Osteocyte (in vitro differentiated cells): ENCODE data around the gene MAMLD1. TPM values are rescaled to one million over a fixed set of nuclear protein-coding genes. Genes with fewer than 3 reads are reported as not detected.
A peak's percentile ranks its signal among the peaks of the same experiment; 100 is the strongest.

Experiments
- DNase-seq: peaks from one replicate; pipeline ENCODE4 v3.0.0; 2021; ENCODE audit warnings: mixed read lengths; ENCODE audit not compliant: unreplicated experiment; ENCODE audit errors: extremely low spot score
- H3K27ac Mint-ChIP-seq: one replicate; pipeline ENCODE4 v1.8.0; 2021; ENCODE audit warnings: mild to moderate bottlenecking, mixed read lengths; ENCODE audit not compliant: unreplicated experiment
- H3K27me3 Mint-ChIP-seq: one replicate; pipeline ENCODE4 v1.8.0; 2021; ENCODE audit warnings: mixed read lengths; ENCODE audit not compliant: unreplicated experiment
- H3K36me3 Mint-ChIP-seq: one replicate; pipeline ENCODE4 v1.8.0; 2021; ENCODE audit warnings: mixed read lengths; ENCODE audit not compliant: unreplicated experiment
- H3K4me1 Mint-ChIP-seq: one replicate; pipeline ENCODE4 v1.8.0; 2021; ENCODE audit warnings: mixed read lengths; ENCODE audit not compliant: unreplicated experiment
- H3K4me3 Mint-ChIP-seq: one replicate; pipeline ENCODE4 v1.8.0; 2021; ENCODE audit warnings: mild to moderate bottlenecking, moderate library complexity, mixed read lengths; ENCODE audit not compliant: unreplicated experiment
- H3K9me3 Mint-ChIP-seq: one replicate; pipeline ENCODE4 v1.8.0; 2021; ENCODE audit warnings: mixed read lengths; ENCODE audit not compliant: unreplicated experiment
- total RNA-seq: library from RNA; stranded (reverse); gene quantifications from 2 replicates; pipeline ENCODE4 v1.2.1, GENCODE V29; 2021
- TF ChIP-seq, protein P1 (sequence below): fragments of 200-600 bp; sonication (generic); IDR thresholded peaks from 2 replicates; pipeline ENCODE4 v1.5.0; 2021; ENCODE audit warnings: antibody characterized with exemption, mild to moderate bottlenecking, moderate library complexity

The MAMLD1 gene
- total RNA-seq, 1 donor from 2014 or later: 13.2 TPM

DNA sequence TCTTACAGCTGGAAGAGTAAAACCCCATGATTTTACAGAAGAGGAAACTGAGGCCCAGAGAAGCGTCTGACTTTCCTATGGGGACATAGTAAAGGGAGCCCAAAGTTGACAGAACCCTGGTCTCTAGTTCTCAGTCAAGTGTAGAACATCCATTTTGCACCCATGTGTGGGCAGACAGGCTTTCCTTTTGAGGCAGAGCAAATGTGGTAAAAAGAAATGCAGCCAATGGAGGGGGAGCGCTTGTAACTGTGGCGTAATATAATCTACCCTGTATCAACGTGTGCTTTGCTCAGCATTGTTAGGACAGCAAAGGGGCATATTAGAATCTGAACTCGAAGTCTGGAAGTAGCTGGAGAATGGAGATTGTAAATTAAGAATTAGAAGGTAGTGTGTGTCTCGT, 8.8 kb downstream of the MAMLD1 start:
- Mint-ChIP-seq H3K27ac (no peak overlapping the region), H3K4me1 (peaks cover 12% of the 10 kb centered on the region), H3K27me3 (no peaks in the 10 kb centered on the region), H3K4me3 (no peak overlapping the region), H3K36me3 (no peaks in the 10 kb centered on the region), H3K9me3 (peaks cover 8% of the 10 kb centered on the region)
- DNase-seq: no peak
- TF ChIP-seq, protein P1, sequence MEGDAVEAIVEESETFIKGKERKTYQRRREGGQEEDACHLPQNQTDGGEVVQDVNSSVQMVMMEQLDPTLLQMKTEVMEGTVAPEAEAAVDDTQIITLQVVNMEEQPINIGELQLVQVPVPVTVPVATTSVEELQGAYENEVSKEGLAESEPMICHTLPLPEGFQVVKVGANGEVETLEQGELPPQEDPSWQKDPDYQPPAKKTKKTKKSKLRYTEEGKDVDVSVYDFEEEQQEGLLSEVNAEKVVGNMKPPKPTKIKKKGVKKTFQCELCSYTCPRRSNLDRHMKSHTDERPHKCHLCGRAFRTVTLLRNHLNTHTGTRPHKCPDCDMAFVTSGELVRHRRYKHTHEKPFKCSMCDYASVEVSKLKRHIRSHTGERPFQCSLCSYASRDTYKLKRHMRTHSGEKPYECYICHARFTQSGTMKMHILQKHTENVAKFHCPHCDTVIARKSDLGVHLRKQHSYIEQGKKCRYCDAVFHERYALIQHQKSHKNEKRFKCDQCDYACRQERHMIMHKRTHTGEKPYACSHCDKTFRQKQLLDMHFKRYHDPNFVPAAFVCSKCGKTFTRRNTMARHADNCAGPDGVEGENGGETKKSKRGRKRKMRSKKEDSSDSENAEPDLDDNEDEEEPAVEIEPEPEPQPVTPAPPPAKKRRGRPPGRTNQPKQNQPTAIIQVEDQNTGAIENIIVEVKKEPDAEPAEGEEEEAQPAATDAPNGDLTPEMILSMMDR: no peak

DNA sequence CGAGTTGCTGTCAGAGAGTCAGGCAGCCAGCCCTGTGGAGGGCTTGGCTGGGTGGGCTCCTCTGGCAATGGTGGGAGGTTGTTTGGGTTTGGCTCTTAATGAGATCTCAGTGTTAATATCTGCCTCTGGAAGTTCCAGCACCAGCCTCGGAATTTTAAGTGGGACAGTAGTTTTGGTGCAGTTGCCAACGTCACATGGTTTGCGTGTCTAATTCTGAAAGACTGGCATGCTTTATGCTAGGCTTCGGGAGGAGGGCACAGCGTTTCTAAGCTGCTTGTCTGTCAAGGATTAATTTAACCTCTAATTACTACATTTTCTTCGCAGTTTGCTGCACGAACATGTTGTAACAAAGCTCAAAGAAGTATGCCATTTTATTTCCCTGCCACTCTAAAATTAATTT, 9.2 kb downstream of the MAMLD1 start:
- Mint-ChIP-seq H3K4me3 (no peak overlapping the region), H3K27me3 (no peaks in the 10 kb centered on the region), H3K4me1 (peaks cover 16% of the 10 kb centered on the region), H3K36me3 (no peaks in the 10 kb centered on the region), H3K27ac (no peak overlapping the region), H3K9me3 (peaks cover 8% of the 10 kb centered on the region)
- no peak for DNase-seq
- TF ChIP-seq, protein P1: no peak

DNA sequence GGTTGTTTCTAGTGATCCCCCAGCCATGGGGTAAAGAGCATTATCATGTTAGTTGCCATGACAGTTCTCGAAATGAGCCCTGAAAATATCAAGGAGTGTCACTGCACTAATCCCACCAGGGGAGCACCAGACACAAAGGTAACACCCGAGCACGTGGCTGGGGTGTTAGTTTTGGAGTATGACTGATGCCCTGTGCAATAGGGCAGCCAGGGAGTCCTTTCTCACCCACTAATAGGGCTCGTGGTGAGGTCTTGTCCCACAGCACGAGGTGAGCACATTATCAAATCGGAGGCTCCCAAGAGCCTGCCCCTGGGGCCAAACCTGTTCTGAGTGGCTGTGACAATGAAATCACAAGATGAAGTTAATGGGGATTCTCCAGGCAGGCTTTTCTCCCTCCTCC, 9.6 kb downstream of the MAMLD1 start:
- H3K27me3 Mint-ChIP-seq: no peaks in the 10 kb centered on the region
- TF ChIP-seq, protein P1: no peak
- H3K9me3 Mint-ChIP-seq: peaks cover 8% of the 10 kb centered on the region
- H3K4me1 Mint-ChIP-seq: peaks cover 21% of the 10 kb centered on the region
- H3K4me3 Mint-ChIP-seq: no peak overlapping the region
- no peaks in the 10 kb centered on the region for H3K36me3 Mint-ChIP-seq
- no peak for DNase-seq
- no peak overlapping the region for H3K27ac Mint-ChIP-seq

DNA sequence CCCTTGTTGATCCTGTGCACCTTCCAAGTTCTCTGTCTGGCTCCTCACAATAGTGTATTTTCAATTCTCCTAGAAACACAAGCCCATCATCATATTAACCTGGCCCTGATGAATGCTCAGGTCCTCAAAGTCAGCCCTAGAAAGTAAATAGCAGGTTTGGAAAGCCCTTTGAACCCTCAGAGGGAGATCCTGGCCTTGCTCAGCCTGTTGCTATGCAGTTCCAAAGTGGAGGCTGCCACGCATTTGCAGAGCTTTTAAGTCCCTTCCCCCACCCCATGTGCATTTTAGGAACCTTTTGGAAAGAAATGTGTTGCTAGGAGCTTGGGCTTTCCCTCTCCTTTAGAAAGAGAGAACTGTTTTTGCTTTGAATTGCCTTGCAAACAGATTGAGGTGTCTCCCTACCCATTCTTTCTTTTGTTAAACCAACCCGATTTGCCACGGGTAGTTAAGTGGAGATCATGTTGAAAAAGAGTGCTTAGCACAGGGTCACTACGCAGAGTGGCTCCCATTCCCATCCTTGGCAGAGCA, 12.2 kb downstream of the MAMLD1 start:
- Mint-ChIP-seq H3K4me3 (no peak overlapping the region), H3K9me3 (peaks cover 8% of the 10 kb centered on the region), H3K36me3 (no peaks in the 10 kb centered on the region)

DNA sequence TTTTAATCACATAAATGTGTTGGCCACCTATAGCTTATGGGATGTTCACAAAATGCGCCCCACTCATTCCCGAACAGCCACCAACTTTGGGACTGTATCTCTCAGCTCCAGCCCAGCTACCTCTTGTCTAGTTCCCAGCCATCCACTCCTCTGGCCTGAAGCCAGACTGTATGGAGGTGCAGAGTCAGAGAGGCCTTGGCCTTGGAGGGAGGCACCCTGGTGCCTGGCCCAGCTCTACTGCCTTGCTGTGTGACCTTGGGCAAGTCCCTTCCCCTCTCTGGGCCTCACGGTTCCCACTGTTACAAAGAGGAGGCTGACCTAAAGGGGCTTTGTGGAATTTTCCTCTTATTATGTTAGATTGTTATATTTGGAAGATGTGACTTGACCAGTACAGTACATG, 13.9 kb downstream of the MAMLD1 start:
- TF ChIP-seq, protein P1: no peak
- Mint-ChIP-seq H3K4me3 (no peak overlapping the region), H3K9me3 (peaks cover 8% of the 10 kb centered on the region), H3K27ac (peak overlapping the region; percentile 28), H3K27me3 (no peaks in the 10 kb centered on the region), H3K4me1 (peaks cover 27% of the 10 kb centered on the region), H3K36me3 (no peaks in the 10 kb centered on the region)
- no peak for DNase-seq

More for the DNA sequence above, 12.2 kb downstream of the MAMLD1 start:
- no peak overlapping the region for H3K27ac Mint-ChIP-seq
- peaks cover 28% of the 10 kb centered on the region for H3K4me1 Mint-ChIP-seq
- H3K27me3 Mint-ChIP-seq: no peaks in the 10 kb centered on the region
- TF ChIP-seq, protein P1: no peak
- DNase-seq: no peak
